HG03378 (cell line): Measurements from ENCODE around the gene TBX4.
A peak's percentile ranks its signal among the peaks of the same experiment; 100 is the strongest.

Source experiments
- ATAC-seq: cut with Tn5 transposase; IDR thresholded peaks from one replicate; pipeline ENCODE4 v1.9.1; 2021; ENCODE audit warnings: mild to moderate bottlenecking, moderate library complexity; ENCODE audit not compliant: unreplicated experiment

Gene TBX4

GRCh38 chr17:61452301-61453290, at the start of gene TBX4:
TSS of gene TBX4 (plus strand) at chr17:61452422. CDS start at chr17:61456491, 4,069 bp downstream.
- ATAC-seq, result no peak

GRCh38 chr17:61402978-61403800, 49.0 kb upstream of the TBX4 start:
- ATAC-seq, result no peak

GRCh38 chr17:61403801-61404662, 48.2 kb upstream of the TBX4 start:
- no peak for ATAC-seq

GRCh38 chr17:61404663-61404912, 47.6 kb upstream of the TBX4 start:
- no peak for ATAC-seq

- ATAC-seq, result no peak
Measured at GRCh38 chr17:61404913-61405685, 47.1 kb upstream of the TBX4 start.

- ATAC-seq, result no peak
Measured at GRCh38 chr17:61405686-61406536, 46.3 kb upstream of the TBX4 start.

- ATAC-seq, result no peak
Measured at GRCh38 chr17:61406537-61406845, 45.7 kb upstream of the TBX4 start.

GRCh38 chr17:61406971-61407911, 45.0 kb upstream of the TBX4 start:
- ATAC-seq, result no peak

- ATAC-seq, result no peak
Measured at GRCh38 chr17:61408151-61409041, 43.8 kb upstream of the TBX4 start.

GRCh38 chr17:61409301-61410112, 42.7 kb upstream of the TBX4 start:
- ATAC-seq, result no peak

GRCh38 chr17:61410141-61411010, 41.8 kb upstream of the TBX4 start:
- ATAC-seq, result no peak

GRCh38 chr17:61411011-61411260, 41.3 kb upstream of the TBX4 start:
- ATAC-seq, result no peak

- ATAC-seq, result no peak
Measured at GRCh38 chr17:61411261-61412142, 40.7 kb upstream of the TBX4 start.

GRCh38 chr17:61412143-61412859, 39.9 kb upstream of the TBX4 start:
- ATAC-seq, result peak; percentile 58
